GM19397 (cell line): ENCODE results near the gene LIG4.

Experiments
- ATAC-seq: cut with Tn5 transposase; IDR thresholded peaks from one replicate; pipeline ENCODE4 v1.9.1; 2021; ENCODE audit warnings: mild to moderate bottlenecking, moderate library complexity; ENCODE audit not compliant: unreplicated experiment

The LIG4 gene

DNA sequence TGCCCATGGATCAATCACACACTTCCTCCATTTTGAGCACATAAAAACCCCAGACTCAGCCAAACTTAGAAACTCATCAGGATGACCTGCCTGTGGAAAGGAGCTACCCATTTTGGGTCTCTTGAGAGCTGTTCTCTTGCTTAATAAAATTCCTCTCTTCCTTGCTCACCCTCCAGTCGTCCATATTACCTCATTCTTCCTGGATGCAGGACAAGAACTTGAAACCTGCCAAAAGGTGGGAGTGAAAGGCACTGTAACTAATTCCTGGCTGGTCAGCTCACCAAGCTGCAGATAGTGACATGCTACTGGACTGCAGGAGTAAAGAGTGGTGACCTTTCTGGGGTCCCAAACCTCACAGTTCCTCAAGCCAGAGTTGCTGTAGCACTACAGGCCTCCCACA lies 20.2 kb downstream of the LIG4 start:
- no peak for ATAC-seq

DNA sequence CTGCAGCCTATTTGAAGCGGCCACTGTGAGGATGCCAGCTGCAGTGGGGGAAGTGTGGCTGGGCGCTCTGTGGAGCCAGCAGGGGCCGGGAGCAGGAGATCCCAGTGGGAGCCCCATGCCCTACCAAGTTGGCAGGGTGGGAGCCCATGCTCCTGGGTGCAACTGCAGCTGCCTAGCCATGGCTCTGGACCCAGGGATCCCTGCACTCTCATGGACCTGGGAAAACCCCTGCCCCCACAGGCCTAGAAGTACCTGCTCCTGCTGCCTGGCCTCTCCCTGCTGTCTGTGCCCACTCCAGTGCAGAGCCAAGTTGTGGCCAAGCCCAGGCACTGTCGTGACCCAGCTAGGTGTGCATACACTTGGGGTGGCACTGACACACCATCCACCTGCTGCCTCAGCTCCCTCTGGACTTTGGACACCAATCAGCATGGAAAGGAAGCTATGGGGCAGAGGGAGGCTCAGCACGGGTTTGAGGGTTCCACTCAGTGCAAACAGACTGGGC lies 20.9 kb downstream of the LIG4 start:
- ATAC-seq, result no peak

DNA sequence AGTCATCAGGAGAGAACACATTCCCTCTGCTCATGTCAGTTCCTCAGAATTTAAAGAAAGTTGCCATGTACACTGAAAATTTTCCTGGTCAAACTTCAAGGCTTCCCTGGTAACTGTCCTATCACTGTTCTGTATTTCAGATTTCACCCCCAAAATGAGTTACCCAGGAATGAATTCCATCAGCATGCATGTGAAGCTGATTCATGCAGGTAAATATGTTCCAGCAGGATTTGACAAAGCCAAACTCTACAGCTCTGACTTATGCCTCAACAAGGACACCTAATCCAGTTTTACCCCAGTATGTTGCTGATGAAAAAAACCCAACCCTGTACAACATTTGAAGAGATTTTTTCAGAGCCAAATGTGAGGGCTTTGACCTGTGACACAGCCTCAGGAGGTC lies 21.5 kb downstream of the LIG4 start:
- no peak for ATAC-seq

- ATAC-seq, result no peak
Measured at GRCh38 chr13:108190897-108191296, 24.4 kb downstream of the LIG4 start.

GRCh38 chr13:108188260-108188659 lies 27.1 kb downstream of the LIG4 start:
- ATAC-seq, result no peak

DNA sequence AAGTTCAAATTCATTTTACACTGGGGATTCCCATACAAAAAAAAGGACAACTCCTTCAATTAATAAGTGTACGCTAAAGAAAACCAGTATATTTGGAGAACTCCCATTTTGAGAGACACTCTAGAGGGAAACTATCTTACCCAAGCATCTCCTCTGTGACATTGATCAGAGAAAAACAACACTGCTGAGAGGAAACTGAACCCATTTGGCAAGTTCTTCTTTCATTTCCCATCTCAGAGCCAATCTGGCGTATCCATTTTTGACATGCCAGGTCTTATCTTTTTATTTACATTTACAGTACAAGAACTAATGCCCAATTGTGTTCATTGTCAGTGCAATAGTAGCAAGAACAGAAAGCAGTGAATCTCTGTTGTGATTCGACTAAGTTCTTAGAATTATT lies 30.1 kb downstream of the LIG4 start:
- ATAC-seq, result no peak

DNA sequence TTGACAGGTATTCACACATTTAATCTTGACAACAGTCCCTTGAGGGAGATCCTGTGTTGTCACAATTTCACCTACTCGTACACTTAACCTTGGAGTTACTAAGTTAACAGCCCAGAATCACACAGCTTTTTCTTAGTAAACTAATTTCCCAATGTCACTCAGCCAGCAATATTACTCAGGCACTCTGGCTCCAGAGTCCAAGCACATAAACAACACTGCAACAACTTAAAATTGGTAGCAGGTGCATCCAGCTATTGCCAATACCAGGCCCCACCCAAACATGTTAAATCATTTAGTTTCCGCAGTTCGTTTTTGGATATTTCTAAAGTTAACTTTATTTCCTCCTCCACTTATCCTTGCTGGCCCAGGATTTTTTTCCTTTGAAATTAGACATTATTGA lies 32.7 kb downstream of the LIG4 start:
- ATAC-seq, result no peak

- ATAC-seq, result no peak
Measured at GRCh38 chr13:108178078-108178477, 37.3 kb downstream of the LIG4 start.

- no peak for ATAC-seq
Measured at GRCh38 chr13:108176685-108177274, 38.6 kb downstream of the LIG4 start.

GRCh38 chr13:108168929-108169328 lies 46.4 kb downstream of the LIG4 start:
- no peak for ATAC-seq

- ATAC-seq, result no peak
Measured at GRCh38 chr13:108166078-108166477, 49.3 kb downstream of the LIG4 start.

DNA sequence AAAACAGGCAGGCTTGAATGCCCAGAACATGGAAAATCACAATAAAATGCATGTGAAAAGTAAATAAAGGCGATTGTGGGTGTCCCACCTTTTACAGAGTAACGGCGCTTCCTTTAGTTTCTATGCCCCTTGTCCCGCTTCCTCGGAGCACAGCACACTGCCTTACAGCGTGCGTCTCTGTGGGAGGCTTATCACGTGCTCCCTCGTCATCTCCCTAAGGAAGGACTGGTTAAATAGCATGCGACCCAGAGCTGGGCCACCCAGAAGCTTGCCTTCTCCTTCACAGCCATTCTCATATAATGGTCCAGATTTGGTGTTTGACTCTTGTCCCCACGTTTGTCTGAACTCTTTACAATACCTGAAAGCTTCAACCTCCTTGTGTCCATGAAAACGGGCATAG lies 56.6 kb downstream of the LIG4 start:
- ATAC-seq, result no peak
